T-cell (primary cell): Measurements from ENCODE around the gene IL1RN. TPM values are rescaled to one million over a fixed set of nuclear protein-coding genes. Genes with fewer than 3 reads are reported as not detected.
A peak's percentile ranks its signal among the peaks of the same experiment; 100 is the strongest.

Source experiments
- ATAC-seq, 4 experiments: fragments of 200-7000 bp in 3 of 4; fragments of 150-1000 bp in 1 of 4; cut with Tn5 transposase; replicated peaks in 1 of 4; 1 replicate in 3 of 4; 2 replicates in 1 of 4; pipeline ENCODE4 v1.10.0; 2021; ENCODE audit warnings: moderate library complexity in 3 of 4, mild to moderate bottlenecking in 2 of 4, moderate number of reproducible peaks in 1 of 4
- CTCF ChIA-PET, 2 donors: fragments of 300-600 bp; sonication (Branson Sonifier 250); formaldehyde crosslinking; loops; one replicate each; lab custom pipeline; 2022; ENCODE audit warnings: antibody characterized with exemption in 2 of 2; lab: Charles Lee
- POLR2A ChIA-PET, 2 donors: fragments of 300-600 bp; sonication (Branson Sonifier 250); formaldehyde crosslinking; loops; one replicate each; lab custom pipeline; 2022; ENCODE audit warnings: antibody characterized with exemption in 2 of 2; lab: Charles Lee
- DNase-seq, 35 experiments: peaks; one replicate each; pipeline versions ENCODE4 v3.0.0 to v3.0.0-alpha.2; 2013 to 2023
- H3K27ac ChIP-seq: one replicate; pipeline ENCODE4 v1.5.1; 2013; ENCODE audit warnings: low read length
- H3K27me3 ChIP-seq, 2 experiments: replicated peaks in 1 of 2; 1 replicate in 1 of 2; 2 replicates in 1 of 2; pipeline versions ENCODE4 v1.6.1 to v1.7.0; 2013; ENCODE audit warnings: low read length in 1 of 2, mixed read lengths in 1 of 2; ENCODE audit not compliant: control insufficient read depth in 2 of 2, insufficient read depth in 2 of 2; ENCODE audit errors: extremely low read depth in 1 of 2
- H3K36me3 ChIP-seq, 2 donors: 1 replicate in 1 of 2; 2 replicates in 1 of 2; pipeline versions ENCODE4 v1.6.1 to v1.7.0; 2013; ENCODE audit warnings: low read length in 1 of 2; ENCODE audit not compliant: control insufficient read depth in 2 of 2, insufficient read depth in 1 of 2; ENCODE audit errors: extremely low read depth in 1 of 2
- H3K4me1 ChIP-seq, 2 experiments: 1 replicate in 1 of 2; 2 replicates in 1 of 2; pipeline versions ENCODE4 v1.6.1 to v1.7.0; 2013; ENCODE audit warnings: low read length in 2 of 2, mixed read lengths in 1 of 2; ENCODE audit not compliant: insufficient read depth in 2 of 2, control insufficient read depth in 1 of 2; ENCODE audit errors: extremely low read depth in 1 of 2
- H3K4me3 ChIP-seq, 2 donors: 1 replicate in 1 of 2; 2 replicates in 1 of 2; pipeline versions ENCODE4 v1.5.1 to v1.7.0; 2013; ENCODE audit warnings: mild to moderate bottlenecking in 2 of 2, low read length in 1 of 2, moderate library complexity in 1 of 2; ENCODE audit not compliant: control insufficient read depth in 1 of 2; ENCODE audit errors: extremely low read depth in 1 of 2
- H3K9me3 ChIP-seq: 2 replicates; pipeline ENCODE4 v1.7.0; 2013
- H3K27ac Mint-ChIP-seq, 2 donors: one replicate each; pipeline ENCODE4 v1.8.0; 2020 to 2021; ENCODE audit warnings: mild to moderate bottlenecking in 2 of 2, mixed read lengths in 2 of 2
- H3K27me3 Mint-ChIP-seq, 2 donors: one replicate each; pipeline ENCODE4 v1.8.0; 2021 to 2022; ENCODE audit warnings: mixed read lengths in 2 of 2
- H3K36me3 Mint-ChIP-seq: one replicate; pipeline ENCODE4 v1.8.0; 2021; ENCODE audit warnings: mixed read lengths
- H3K4me1 Mint-ChIP-seq, 3 donors: one replicate each; pipeline ENCODE4 v1.8.0; 2020 to 2022; ENCODE audit warnings: mixed read lengths in 3 of 3, mild to moderate bottlenecking in 1 of 3
- H3K4me3 Mint-ChIP-seq, 3 donors: one replicate each; pipeline ENCODE4 v1.8.0; 2020 to 2022; ENCODE audit warnings: mild to moderate bottlenecking in 3 of 3, mixed read lengths in 3 of 3, moderate library complexity in 3 of 3
- H3K9me3 Mint-ChIP-seq, 3 donors: one replicate each; pipeline ENCODE4 v1.8.0; 2020 to 2022; ENCODE audit warnings: mixed read lengths in 3 of 3
- WGBS: methylation state at CpG from one replicate; pipeline ENCODE4 v1.1.5; 2013; ENCODE audit warnings: missing lambda C conversion rate; ENCODE audit not compliant: insufficient coverage; 5-methylcytosine and 5-hydroxymethylcytosine counted together
- total RNA-seq, 35 experiments: library from RNA in 6 of 35; stranded (reverse) in 6 of 35; fragments of 120-200 nt in 1 of 35; gene quantifications; one replicate each; pipeline versions ENCODE4 v1.2.1 to v1.2.4 and lab custom pipeline; 2013 to 2026

IL1RN gene
- total RNA-seq, 5 donors from 2014 or later (not counting 1 experiment from before 2014, with no cell fraction given) = not detected

DNA sequence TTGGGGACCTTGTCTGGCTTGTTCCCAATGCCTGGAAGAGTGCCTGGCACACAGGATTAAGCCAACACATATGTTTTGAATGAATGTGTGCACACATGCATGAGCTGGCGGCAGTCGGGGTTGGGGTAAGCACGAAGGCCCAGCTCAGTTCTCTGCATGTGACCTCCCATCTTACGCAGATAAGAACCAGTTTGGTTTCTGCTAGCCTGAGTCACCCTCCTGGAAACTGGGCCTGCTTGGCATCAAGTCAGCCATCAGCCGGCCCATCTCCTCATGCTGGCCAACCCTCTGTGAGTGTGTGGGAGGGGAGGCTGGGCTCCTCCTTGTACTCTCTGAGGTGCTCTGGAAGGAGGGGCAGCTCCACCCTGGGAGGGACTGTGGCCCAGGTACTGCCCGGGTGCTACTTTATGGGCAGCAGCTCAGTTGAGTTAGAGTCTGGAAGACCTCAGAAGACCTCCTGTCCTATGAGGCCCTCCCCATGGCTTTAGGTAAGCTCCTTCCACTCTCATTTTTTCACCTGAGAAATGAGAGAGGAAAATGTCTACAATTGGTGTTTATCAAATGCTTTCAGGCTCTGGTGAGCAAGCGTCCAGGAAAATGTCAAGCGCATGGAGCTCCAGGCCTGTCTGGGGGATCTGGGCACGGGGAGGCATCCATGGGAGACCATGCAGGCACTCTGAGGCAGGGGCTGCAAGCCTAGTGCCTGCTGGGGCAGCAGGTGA is 9.7 kb upstream of the IL1RN start:
- no peak overlapping the region for H3K27ac Mint-ChIP-seq
- Histone ChIP-seq H3K4me3 (no peak overlapping the region), H3K9me3 (no peaks in the 10 kb centered on the region), H3K36me3 (no peaks in the 10 kb centered on the region), H3K27me3 (no peaks in the 10 kb centered on the region), H3K4me1 (peaks cover 11 to 17% of the 10 kb centered on the region in 2 experiments), H3K27ac (no peak overlapping the region)
- H3K4me1 Mint-ChIP-seq = peaks cover 9 to 19% (median 13%) of the 10 kb centered on the region in 3 donors
- ChIA-PET CTCF (no interaction called here), POLR2A (no interaction called here)
- peaks cover 0 to 4% of the 10 kb centered on the region in 2 donors for H3K27me3 Mint-ChIP-seq
- WGBS = 90% methylated on average over 8 of the region's 9 CpGs
- DNase-seq (no peak), ATAC-seq (no peak)
- H3K36me3 Mint-ChIP-seq = no peaks in the 10 kb centered on the region
- no peaks in the 10 kb centered on the region for H3K9me3 Mint-ChIP-seq
- peak overlapping the region in 1 of 3 donors; percentile 15 for H3K4me3 Mint-ChIP-seq

- no peak overlapping the region for H3K4me3 Mint-ChIP-seq
- H3K27ac ChIP-seq = no peak overlapping the region
- peaks cover 9 to 19% (median 13%) of the 10 kb centered on the region in 3 donors for H3K4me1 Mint-ChIP-seq
- DNase-seq (no peak), ATAC-seq (no peak)
- no peak overlapping the region for H3K27ac Mint-ChIP-seq
- H3K36me3 Mint-ChIP-seq = no peaks in the 10 kb centered on the region
- POLR2A ChIA-PET = no interaction called here
- no peak overlapping the region for H3K4me3 ChIP-seq
- no CpG with 5 or more reads among the region's 2 CpGs for WGBS
- no peaks in the 10 kb centered on the region for H3K9me3 ChIP-seq
- no peaks in the 10 kb centered on the region for H3K27me3 ChIP-seq
- no peaks in the 10 kb centered on the region for H3K36me3 ChIP-seq
- CTCF ChIA-PET = no interaction called here
- H3K27me3 Mint-ChIP-seq = peaks cover 0 to 4% of the 10 kb centered on the region in 2 donors
- H3K4me1 ChIP-seq = peaks cover 11 to 17% of the 10 kb centered on the region in 2 experiments
- H3K9me3 Mint-ChIP-seq = no peaks in the 10 kb centered on the region
Measured at GRCh38 chr2:113118263-113118657, 9.1 kb upstream of the IL1RN start.

GRCh38 chr2:113119111-113119510 is 8.3 kb upstream of the IL1RN start:
- Histone ChIP-seq H3K27ac (no peak overlapping the region), H3K4me1 (peaks cover 11 to 19% of the 10 kb centered on the region in 2 experiments), H3K27me3 (no peaks in the 10 kb centered on the region), H3K4me3 (no peak overlapping the region), H3K36me3 (no peaks in the 10 kb centered on the region), H3K9me3 (no peaks in the 10 kb centered on the region)
- ATAC-seq (no peak), DNase-seq (no peak)
- no peaks in the 10 kb centered on the region for H3K9me3 Mint-ChIP-seq
- H3K4me3 Mint-ChIP-seq = no peak overlapping the region
- peaks cover 0 to 11% of the 10 kb centered on the region in 2 donors for H3K27me3 Mint-ChIP-seq
- CTCF ChIA-PET = no interaction called here
- WGBS = no CpG with 5 or more reads among the region's 2 CpGs
- POLR2A ChIA-PET = no interaction called here
- peaks cover 11 to 23% (median 18%) of the 10 kb centered on the region in 3 donors for H3K4me1 Mint-ChIP-seq
- H3K36me3 Mint-ChIP-seq = no peaks in the 10 kb centered on the region
- H3K27ac Mint-ChIP-seq = no peak overlapping the region

GRCh38 chr2:113120861-113121260 is 6.5 kb upstream of the IL1RN start:
- Mint-ChIP-seq H3K27me3 (peaks cover 2 to 13% of the 10 kb centered on the region in 2 donors), H3K36me3 (no peaks in the 10 kb centered on the region), H3K9me3 (no peaks in the 10 kb centered on the region), H3K27ac (no peak overlapping the region), H3K4me3 (no peak overlapping the region), H3K4me1 (peaks cover 15 to 29% (median 19%) of the 10 kb centered on the region in 3 donors)
- Histone ChIP-seq H3K27me3 (peaks cover 0 to 4% of the 10 kb centered on the region in 2 experiments), H3K36me3 (no peaks in the 10 kb centered on the region), H3K4me1 (peaks cover 5 to 14% of the 10 kb centered on the region in 2 experiments), H3K4me3 (no peak overlapping the region), H3K9me3 (no peaks in the 10 kb centered on the region), H3K27ac (no peak overlapping the region)
- no CpG with 5 or more reads among the region's 3 CpGs for WGBS
- ChIA-PET POLR2A (no interaction called here), CTCF (no interaction called here)
- ATAC-seq = no peak
- no peak for DNase-seq

GRCh38 chr2:113122364-113122763 is 5.0 kb upstream of the IL1RN start:
- no peak overlapping the region for H3K4me3 Mint-ChIP-seq
- H3K27me3 Mint-ChIP-seq = peaks cover 2 to 13% of the 10 kb centered on the region in 2 donors
- no peaks in the 10 kb centered on the region for H3K9me3 Mint-ChIP-seq
- H3K36me3 ChIP-seq = no peaks in the 10 kb centered on the region
- H3K36me3 Mint-ChIP-seq = no peaks in the 10 kb centered on the region
- ChIA-PET POLR2A (no interaction called here), CTCF (no interaction called here)
- H3K27ac ChIP-seq = no peak overlapping the region
- 50% methylated on average over 1 of the region's 4 CpGs for WGBS
- no peak overlapping the region for H3K4me3 ChIP-seq
- no peak for DNase-seq
- H3K4me1 Mint-ChIP-seq = peaks cover 8 to 20% (median 9%) of the 10 kb centered on the region in 3 donors
- peaks cover 0 to 4% of the 10 kb centered on the region in 2 experiments for H3K27me3 ChIP-seq
- H3K4me1 ChIP-seq = peaks cover 2 to 4% of the 10 kb centered on the region in 2 experiments
- no peak overlapping the region for H3K27ac Mint-ChIP-seq
- no peak for ATAC-seq
- H3K9me3 ChIP-seq = no peaks in the 10 kb centered on the region

DNA sequence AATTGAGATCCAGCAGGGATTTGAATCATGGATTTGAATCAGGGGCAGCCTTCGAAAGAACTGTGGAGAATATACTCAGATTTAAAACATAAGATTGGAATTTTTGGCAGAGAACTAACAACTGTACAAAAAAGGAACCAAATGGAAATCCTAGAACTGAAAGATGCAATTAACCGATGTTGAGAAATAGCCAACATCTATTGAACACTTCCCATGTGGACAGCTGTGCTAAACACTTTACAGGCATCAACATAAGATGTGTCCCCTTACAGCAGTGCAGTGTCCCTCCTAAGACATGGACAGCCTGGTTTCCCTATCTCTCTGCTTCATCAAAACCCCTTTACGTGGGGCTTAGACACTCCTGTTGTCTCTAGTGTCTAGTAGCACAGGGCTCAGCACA is 3.7 kb upstream of the IL1RN start:
- Histone ChIP-seq H3K27me3 (peaks cover 0 to 4% of the 10 kb centered on the region in 2 experiments), H3K9me3 (no peaks in the 10 kb centered on the region), H3K36me3 (no peaks in the 10 kb centered on the region), H3K4me1 (peaks cover 2 to 4% of the 10 kb centered on the region in 2 experiments), H3K4me3 (no peak overlapping the region), H3K27ac (no peak overlapping the region)
- Mint-ChIP-seq H3K4me3 (no peak overlapping the region), H3K4me1 (peaks cover 8 to 17% (median 9%) of the 10 kb centered on the region in 3 donors), H3K36me3 (no peaks in the 10 kb centered on the region), H3K9me3 (no peaks in the 10 kb centered on the region), H3K27ac (no peak overlapping the region), H3K27me3 (peaks cover 2 to 13% of the 10 kb centered on the region in 2 donors)
- CTCF ChIA-PET = no interaction called here
- DNase-seq (no peak), ATAC-seq (no peak)
- POLR2A ChIA-PET = no interaction called here
- WGBS = 71% methylated on average over 1 of the region's 3 CpGs
